ENCODE data around the gene TBL2.
"Not testable (repeated sequence)": the region's sequence is repeated elsewhere in the genome, so short reads cannot be mapped to it uniquely, and the experiment has no call there.

Gene TBL2, protein sequence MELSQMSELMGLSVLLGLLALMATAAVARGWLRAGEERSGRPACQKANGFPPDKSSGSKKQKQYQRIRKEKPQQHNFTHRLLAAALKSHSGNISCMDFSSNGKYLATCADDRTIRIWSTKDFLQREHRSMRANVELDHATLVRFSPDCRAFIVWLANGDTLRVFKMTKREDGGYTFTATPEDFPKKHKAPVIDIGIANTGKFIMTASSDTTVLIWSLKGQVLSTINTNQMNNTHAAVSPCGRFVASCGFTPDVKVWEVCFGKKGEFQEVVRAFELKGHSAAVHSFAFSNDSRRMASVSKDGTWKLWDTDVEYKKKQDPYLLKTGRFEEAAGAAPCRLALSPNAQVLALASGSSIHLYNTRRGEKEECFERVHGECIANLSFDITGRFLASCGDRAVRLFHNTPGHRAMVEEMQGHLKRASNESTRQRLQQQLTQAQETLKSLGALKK

DNA sequence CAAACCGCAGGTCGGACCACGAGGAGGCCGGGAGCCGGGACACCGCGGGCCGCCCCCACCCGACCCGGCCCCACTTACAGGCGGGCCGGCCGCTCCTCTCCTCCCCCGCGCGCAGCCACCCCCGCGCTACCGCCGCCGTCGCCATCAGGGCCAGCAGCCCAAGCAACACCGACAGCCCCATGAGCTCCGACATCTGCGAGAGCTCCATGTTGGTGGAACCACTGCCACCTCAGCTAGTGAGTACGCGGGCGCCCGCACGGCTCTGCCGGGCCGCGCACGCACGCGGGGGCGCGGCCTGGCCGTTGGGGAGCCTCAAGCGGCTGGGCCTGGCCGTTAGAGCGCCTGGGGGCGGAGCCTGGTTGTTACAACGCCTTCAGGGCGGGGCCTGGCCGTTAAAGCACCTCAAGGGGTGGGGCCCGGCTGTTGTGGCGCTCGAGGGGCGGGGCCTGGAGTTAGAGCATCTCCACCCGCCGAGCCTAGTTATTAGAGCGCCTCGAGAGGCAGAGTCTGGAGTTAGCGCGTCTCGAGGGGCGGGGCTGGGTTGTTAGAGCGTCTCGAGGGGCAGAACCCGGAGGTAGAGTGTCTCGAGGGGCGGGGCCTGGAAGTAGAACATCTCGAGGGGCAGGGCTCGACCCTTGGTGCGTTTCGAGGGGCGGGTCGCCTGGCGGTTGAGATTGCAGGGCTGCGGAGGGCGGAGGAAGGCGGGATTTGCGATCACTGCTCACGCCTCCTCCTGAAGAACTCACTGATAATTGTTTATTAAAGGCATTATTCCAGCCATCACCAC is at the start of gene TBL2:
Gene TBL2, minus strand, starts transcription at position 238 of the 787 bp plus-strand sequence. Its CDS starts 30 bp downstream, at position 208.
- Histone ChIP-seq H3K4me3 (ENCODE audit: low read length) (peak within 1 kb of the TSS; percentile 88), H3K27ac (ENCODE audit: low read depth, low read length) (peak within 1 kb of the TSS; percentile 75), H3K9ac (ENCODE audit: low read length) (peak within 1 kb of the TSS; percentile 90), H3K4me1 (ENCODE audit: control insufficient read depth, insufficient read depth, low read length) (peaks cover 3% of the 10 kb centered on the region), H3K36me3 (ENCODE audit: control insufficient read depth, insufficient read depth, low read length) (peaks cover 11% of the 10 kb centered on the region), H3K27me3 (ENCODE audit: control insufficient read depth, insufficient read depth, low read length) (no peaks in the 10 kb centered on the region)

DNA sequence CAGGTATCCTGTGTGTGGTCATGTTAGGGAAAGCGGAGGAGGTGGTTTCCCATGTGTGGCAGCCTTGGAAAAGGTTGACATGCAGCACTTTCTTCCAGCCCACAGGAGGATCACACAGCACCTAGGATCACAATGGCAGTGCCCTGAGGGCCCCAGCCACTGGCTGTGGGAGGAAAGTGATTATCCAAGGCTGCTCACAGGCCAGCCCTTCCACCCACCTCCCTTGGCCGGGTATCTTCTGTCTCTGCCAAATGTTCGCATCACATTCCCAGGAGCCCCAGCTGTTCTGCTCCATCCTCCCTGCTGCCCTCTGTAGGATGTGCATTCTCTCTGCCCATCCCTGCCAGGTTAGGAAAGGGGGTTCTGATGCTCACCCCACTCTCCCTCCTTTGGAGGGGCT is 48.4 kb upstream of the TBL2 start:
- Histone ChIP-seq H3K4me3 (ENCODE audit: low read length) (no peak overlapping the region), H3K9ac (ENCODE audit: low read length) (no peak overlapping the region), H3K36me3 (ENCODE audit: control insufficient read depth, insufficient read depth, low read length) (no peaks in the 10 kb centered on the region), H3K27ac (ENCODE audit: low read depth, low read length) (no peak overlapping the region), H3K4me1 (ENCODE audit: control insufficient read depth, insufficient read depth, low read length) (no peaks in the 10 kb centered on the region), H3K27me3 (ENCODE audit: control insufficient read depth, insufficient read depth, low read length) (peaks cover 13% of the 10 kb centered on the region)

GRCh38 chr7:73625276-73625675 is 46.9 kb upstream of the TBL2 start:
- no peaks in the 10 kb centered on the region for H3K4me1 ChIP-seq (ENCODE audit: control insufficient read depth, insufficient read depth, low read length)
- no peak overlapping the region for H3K27ac ChIP-seq (ENCODE audit: low read depth, low read length)
- H3K36me3 ChIP-seq (ENCODE audit: control insufficient read depth, insufficient read depth, low read length) = no peaks in the 10 kb centered on the region
- peaks cover 13% of the 10 kb centered on the region for H3K27me3 ChIP-seq (ENCODE audit: control insufficient read depth, insufficient read depth, low read length)
- no peak overlapping the region for H3K4me3 ChIP-seq (ENCODE audit: low read length)
- H3K9ac ChIP-seq (ENCODE audit: low read length) = no peak overlapping the region

DNA sequence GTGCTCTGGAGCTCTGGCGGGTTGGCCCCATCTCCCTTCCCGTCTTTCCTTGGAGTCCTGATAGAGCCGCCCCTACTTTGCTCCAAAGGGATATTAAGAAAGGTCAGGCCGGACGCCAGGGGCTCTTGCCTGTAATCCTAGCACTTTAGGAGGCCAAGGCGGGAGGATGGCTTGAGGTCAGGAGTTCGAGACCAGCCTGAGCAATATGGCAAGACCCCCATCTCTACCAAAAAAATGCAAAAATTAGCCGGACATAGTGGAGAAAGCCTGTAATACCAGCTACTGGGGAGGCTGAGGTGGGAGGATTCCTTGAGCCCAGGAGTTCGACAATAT is 46.3 kb upstream of the TBL2 start:
- H3K4me1 ChIP-seq (ENCODE audit: control insufficient read depth, insufficient read depth, low read length) = no peaks in the 10 kb centered on the region
- no peak overlapping the region for H3K27ac ChIP-seq (ENCODE audit: low read depth, low read length)
- H3K4me3 ChIP-seq (ENCODE audit: low read length) = no peak overlapping the region
- H3K36me3 ChIP-seq (ENCODE audit: control insufficient read depth, insufficient read depth, low read length) = no peaks in the 10 kb centered on the region
- H3K27me3 ChIP-seq (ENCODE audit: control insufficient read depth, insufficient read depth, low read length) = peaks cover 13% of the 10 kb centered on the region
- H3K9ac ChIP-seq (ENCODE audit: low read length) = no peak overlapping the region

DNA sequence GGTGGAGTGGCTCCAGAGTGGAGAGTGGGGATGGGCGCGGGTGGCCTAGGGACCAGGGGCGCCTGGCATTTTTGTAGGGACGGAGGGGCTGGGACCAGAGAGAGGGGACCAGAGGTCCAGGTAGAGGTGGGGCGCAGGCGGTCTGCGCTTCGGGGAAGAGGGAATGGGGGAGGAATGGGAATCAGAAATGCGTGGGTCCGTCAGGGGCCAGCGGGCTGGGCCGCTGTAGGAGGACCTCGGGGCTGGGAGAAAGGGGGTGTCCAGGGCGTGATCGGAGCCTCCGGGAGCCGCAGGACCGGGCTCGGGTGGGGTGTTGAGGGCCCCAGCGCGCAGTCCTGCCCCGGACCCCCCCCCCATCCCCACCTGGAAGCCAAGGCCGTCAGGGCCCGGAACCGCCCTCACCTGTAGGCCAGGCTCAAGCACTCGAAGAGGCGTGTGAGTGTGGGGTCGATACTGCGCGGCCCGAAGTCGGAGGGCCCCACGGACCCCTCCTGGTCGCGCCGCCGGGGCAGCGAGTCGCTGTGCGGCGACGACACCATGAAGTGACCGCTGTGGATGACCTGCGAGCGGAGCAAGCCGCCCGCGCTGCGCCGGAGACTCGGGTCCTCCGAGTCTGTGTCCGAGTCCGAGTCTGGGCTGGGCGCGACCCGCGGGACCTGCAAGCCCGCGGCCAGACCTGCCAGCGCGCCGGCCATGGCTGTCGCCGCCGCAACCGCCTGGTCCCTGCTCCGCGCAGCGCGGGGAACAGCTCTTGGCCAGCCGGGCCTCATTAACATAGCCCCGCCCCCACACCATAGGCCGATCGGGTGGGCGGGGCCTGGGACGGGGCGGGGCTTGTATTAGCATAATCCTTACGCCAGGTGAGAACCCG is 45.7 kb upstream of the TBL2 start, which contains the start of gene MLXIPL:
Gene MLXIPL, minus strand, starts transcription at position 725 of the 871 bp plus-strand sequence. Its CDS starts 30 bp downstream, at position 695.
- H3K9ac ChIP-seq (ENCODE audit: low read length) = no peak within 1 kb of the TSS
- no peak within 1 kb of the TSS for H3K27ac ChIP-seq (ENCODE audit: low read depth, low read length)
- H3K4me3 ChIP-seq (ENCODE audit: low read length) = peak within 1 kb of the TSS; percentile 54
- H3K27me3 ChIP-seq (ENCODE audit: control insufficient read depth, insufficient read depth, low read length) = peaks cover 13% of the 10 kb centered on the region
- H3K4me1 ChIP-seq (ENCODE audit: control insufficient read depth, insufficient read depth, low read length) = no peaks in the 10 kb centered on the region
- H3K36me3 ChIP-seq (ENCODE audit: control insufficient read depth, insufficient read depth, low read length) = no peaks in the 10 kb centered on the region

DNA sequence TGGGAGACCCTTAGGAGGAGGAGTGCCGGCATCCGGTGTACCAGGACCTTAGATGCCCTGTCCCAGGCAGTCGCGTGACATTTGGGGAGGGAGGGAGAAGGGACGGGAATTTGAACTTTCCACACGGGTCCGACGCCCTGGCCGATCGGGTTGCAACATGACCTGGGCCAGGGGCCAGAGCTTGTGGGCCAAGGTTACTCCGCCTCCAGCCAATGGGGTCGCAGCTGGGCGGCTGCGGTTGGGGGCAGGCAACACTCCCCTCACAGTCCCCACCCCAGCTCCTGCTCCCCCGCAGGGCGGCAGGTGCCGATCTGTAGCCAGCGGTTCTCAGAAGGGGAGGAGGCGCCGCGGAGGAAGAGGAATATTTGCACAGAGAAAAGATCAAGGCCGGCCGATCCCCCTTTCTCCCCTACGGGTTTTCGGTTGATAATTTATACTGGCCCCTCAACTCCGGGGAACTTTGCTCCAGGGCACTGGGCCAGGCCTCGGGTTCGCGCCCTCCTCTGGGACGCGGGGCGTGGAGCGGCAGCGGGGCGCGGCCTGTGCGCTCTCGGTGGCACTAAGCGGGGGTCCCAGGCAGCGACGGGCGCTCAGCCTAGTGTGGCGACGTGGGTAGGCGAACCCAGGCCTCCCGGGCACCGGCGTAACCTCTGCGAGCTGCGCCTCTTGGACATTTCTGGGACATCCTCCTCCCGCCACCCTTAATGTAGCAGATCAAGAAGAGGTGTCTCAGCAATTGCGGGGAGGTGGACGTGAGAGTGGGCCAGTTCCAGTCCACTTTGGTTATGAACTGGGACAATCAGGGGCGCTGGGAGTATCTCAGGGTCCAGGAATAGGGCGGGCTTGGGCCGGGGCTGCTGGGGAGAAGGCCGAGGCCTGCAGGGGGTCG is 44.8 kb upstream of the TBL2 start:
- Histone ChIP-seq H3K27me3 (ENCODE audit: control insufficient read depth, insufficient read depth, low read length) (peaks cover 13% of the 10 kb centered on the region), H3K9ac (ENCODE audit: low read length) (no peak overlapping the region), H3K4me1 (ENCODE audit: control insufficient read depth, insufficient read depth, low read length) (no peaks in the 10 kb centered on the region), H3K27ac (ENCODE audit: low read depth, low read length) (no peak overlapping the region), H3K4me3 (ENCODE audit: low read length) (peak overlapping the region; percentile 43), H3K36me3 (ENCODE audit: control insufficient read depth, insufficient read depth, low read length) (no peaks in the 10 kb centered on the region)

DNA sequence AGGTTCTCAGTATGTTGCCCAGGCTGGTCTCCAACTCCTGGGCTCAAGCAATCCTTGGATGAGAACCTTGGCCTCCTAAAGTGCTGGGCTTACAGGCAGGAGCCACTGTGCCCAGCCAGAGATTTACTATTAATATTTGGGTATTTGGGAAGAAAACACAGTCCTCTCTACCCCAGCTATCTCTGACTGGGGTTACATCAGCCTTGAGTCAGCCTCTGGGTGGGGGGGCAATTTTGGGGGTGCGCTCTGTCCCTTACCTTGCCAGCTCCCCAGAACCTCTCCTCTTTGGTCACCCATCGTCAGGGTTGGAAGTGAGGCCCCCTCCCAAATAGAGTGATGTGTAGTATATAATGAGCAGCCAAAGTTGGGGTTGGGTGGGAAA is 44.1 kb upstream of the TBL2 start:
- Histone ChIP-seq H3K27me3 (ENCODE audit: control insufficient read depth, insufficient read depth, low read length) (peaks cover 11% of the 10 kb centered on the region), H3K4me3 (ENCODE audit: low read length) (no peak overlapping the region), H3K36me3 (ENCODE audit: control insufficient read depth, insufficient read depth, low read length) (no peaks in the 10 kb centered on the region), H3K4me1 (ENCODE audit: control insufficient read depth, insufficient read depth, low read length) (no peaks in the 10 kb centered on the region), H3K9ac (ENCODE audit: low read length) (no peak overlapping the region), H3K27ac (ENCODE audit: low read depth, low read length) (no peak overlapping the region)

- Histone ChIP-seq H3K36me3 (ENCODE audit: control insufficient read depth, insufficient read depth, low read length) (no peaks in the 10 kb centered on the region), H3K9ac (ENCODE audit: low read length) (no peak overlapping the region), H3K4me1 (ENCODE audit: control insufficient read depth, insufficient read depth, low read length) (no peaks in the 10 kb centered on the region), H3K27ac (ENCODE audit: low read depth, low read length) (no peak overlapping the region), H3K27me3 (ENCODE audit: control insufficient read depth, insufficient read depth, low read length) (peaks cover 10% of the 10 kb centered on the region), H3K4me3 (ENCODE audit: low read length) (no peak overlapping the region)
These were observed 43.0 kb upstream of the TBL2 start for GRCh38 chr7:73621168-73622063.

- not testable (repeated sequence) for H3K36me3 ChIP-seq (ENCODE audit: control insufficient read depth, insufficient read depth, low read length); H3K4me1 ChIP-seq (ENCODE audit: control insufficient read depth, insufficient read depth, low read length); H3K4me3 ChIP-seq (ENCODE audit: low read length); H3K27ac ChIP-seq (ENCODE audit: low read depth, low read length); H3K9ac ChIP-seq (ENCODE audit: low read length); H3K27me3 ChIP-seq (ENCODE audit: control insufficient read depth, insufficient read depth, low read length)
These were observed 41.0 kb upstream of the TBL2 start for GRCh38 chr7:73619394-73619793.

DNA sequence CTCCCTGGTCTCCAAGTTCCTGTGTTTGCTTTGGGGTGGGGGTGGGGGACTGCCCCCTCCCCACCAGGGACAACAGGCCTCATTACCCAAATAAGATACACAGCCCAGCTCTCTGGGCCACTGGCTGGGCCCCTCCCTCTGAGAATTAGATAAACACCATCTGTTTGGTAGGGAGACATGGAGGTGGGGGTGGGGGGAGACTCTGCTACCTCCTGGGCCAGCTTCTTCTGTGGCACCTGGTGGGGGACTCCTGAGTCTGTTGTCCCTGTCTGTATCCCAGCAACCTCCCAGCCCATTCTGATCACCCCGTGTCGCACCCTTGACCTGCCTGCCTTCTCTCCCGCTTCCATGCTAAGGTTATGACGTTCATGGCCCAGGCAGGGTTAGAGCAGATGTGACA is 40.2 kb upstream of the TBL2 start:
- no peaks in the 10 kb centered on the region for H3K4me1 ChIP-seq (ENCODE audit: control insufficient read depth, insufficient read depth, low read length)
- H3K4me3 ChIP-seq (ENCODE audit: low read length) = no peak overlapping the region
- no peak overlapping the region for H3K9ac ChIP-seq (ENCODE audit: low read length)
- H3K27ac ChIP-seq (ENCODE audit: low read depth, low read length) = no peak overlapping the region
- peaks cover 7% of the 10 kb centered on the region for H3K27me3 ChIP-seq (ENCODE audit: control insufficient read depth, insufficient read depth, low read length)
- no peaks in the 10 kb centered on the region for H3K36me3 ChIP-seq (ENCODE audit: control insufficient read depth, insufficient read depth, low read length)

DNA sequence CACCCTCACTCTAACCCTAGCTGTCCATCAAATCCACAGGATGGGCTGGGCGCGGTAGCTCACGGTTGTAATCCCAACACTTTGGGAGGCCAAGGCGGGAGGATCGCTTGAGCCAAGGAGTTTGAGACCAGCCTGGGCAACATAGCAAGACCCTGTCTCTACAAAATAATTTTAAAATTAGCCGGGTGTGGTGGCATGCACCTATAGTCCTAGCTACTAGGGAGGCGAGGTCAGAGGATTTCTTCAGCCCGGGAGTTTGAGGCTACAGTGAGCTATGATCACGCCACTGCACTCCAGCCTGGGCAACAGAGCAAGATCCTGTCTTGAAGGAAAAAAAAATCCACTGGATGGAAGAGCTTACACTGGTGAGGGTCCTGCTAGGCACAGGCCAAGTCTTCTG is 39.1 kb upstream of the TBL2 start:
- not testable (repeated sequence) for H3K4me3 ChIP-seq (ENCODE audit: low read length); H3K36me3 ChIP-seq (ENCODE audit: control insufficient read depth, insufficient read depth, low read length); H3K27ac ChIP-seq (ENCODE audit: low read depth, low read length); H3K4me1 ChIP-seq (ENCODE audit: control insufficient read depth, insufficient read depth, low read length); H3K27me3 ChIP-seq (ENCODE audit: control insufficient read depth, insufficient read depth, low read length); H3K9ac ChIP-seq (ENCODE audit: low read length)
